HEK293 (cell line): ENCODE results near the gene ZNF609.

Experiments
- CTCF ChIA-PET: fragments of 350-600 bp; formaldehyde crosslinking; extraction: SDS; loops from one replicate; lab custom pipeline; 2021; ENCODE audit warnings: antibody characterized with exemption; lab: Yijun Ruan, JAX
- POLR2A ChIA-PET: fragments of 300-600 bp; formaldehyde crosslinking; extraction: SDS; loops from one replicate; lab custom pipeline; 2020; ENCODE audit warnings: antibody characterized with exemption, inconsistent platforms; lab: Yijun Ruan, JAX
- H3K27ac ChIP-seq: fragments of 200-500 bp; sonication (Bioruptor generic); 2 replicates; pipeline ENCODE4 v1.5.1; 2014; ENCODE audit warnings: low read depth, low read length, control low read depth, inconsistent platforms; ENCODE audit errors: extremely low read depth
- H3K36me3 ChIP-seq, 2 experiments: fragments of 200-500 bp in 1 of 2; sonication (Bioruptor generic) in 1 of 2; 1 replicate in 1 of 2; 2 replicates in 1 of 2; pipeline ENCODE4 v1.5.1; 2014 to 2017; ENCODE audit warnings: inconsistent platforms in 2 of 2, low read length in 2 of 2; ENCODE audit not compliant: control insufficient read depth in 2 of 2, insufficient read depth in 1 of 2
- H3K4me1 ChIP-seq: fragments of 200-500 bp; sonication (Bioruptor generic); 2 replicates; pipeline ENCODE4 v1.5.1; 2014; ENCODE audit warnings: mild to moderate bottlenecking, low read length, inconsistent platforms; ENCODE audit not compliant: control insufficient read depth, insufficient read depth
- H3K4me3 ChIP-seq: 2 replicates; pipeline ENCODE4 v1.5.1; 2011; ENCODE audit warnings: low read depth, mild to moderate bottlenecking, control low read depth, low read length, moderate library complexity
- H3K9me3 ChIP-seq: fragments of 200-500 bp; sonication (Bioruptor generic); 2 replicates; pipeline ENCODE4 v1.5.1; 2014; ENCODE audit warnings: low read depth, low read length, inconsistent platforms; ENCODE audit not compliant: control insufficient read depth, insufficient read depth
- GLIS2 ChIP-seq: fragments of 450-650 bp; formaldehyde crosslinking; IDR thresholded peaks from 2 replicates; pipeline ENCODE4 v1.5.1; 2016; ENCODE audit warnings: missing biosample characterization, missing genetic modification characterization
- OSR2 ChIP-seq: fragments of 450-650 bp; formaldehyde crosslinking; IDR thresholded peaks from 2 replicates; pipeline ENCODE4 v1.5.1; 2016; ENCODE audit warnings: missing biosample characterization, missing genetic modification characterization
- SCRT1 ChIP-seq: fragments of 450-650 bp; formaldehyde crosslinking; IDR thresholded peaks from 2 replicates; pipeline ENCODE4 v1.5.1; 2016; ENCODE audit warnings: missing biosample characterization, missing genetic modification characterization, borderline replicate concordance
- SP7 ChIP-seq: fragments of 450-650 bp; formaldehyde crosslinking; IDR thresholded peaks from 2 replicates; pipeline ENCODE4 v1.5.1; 2016; ENCODE audit warnings: missing biosample characterization, missing genetic modification characterization
- ZBTB17 ChIP-seq: fragments of 450-650 bp; formaldehyde crosslinking; IDR thresholded peaks from 2 replicates; pipeline ENCODE4 v1.5.1; 2016; ENCODE audit warnings: missing biosample characterization, missing genetic modification characterization
- ZBTB20 ChIP-seq: fragments of 450-650 bp; formaldehyde crosslinking; IDR thresholded peaks from 2 replicates; pipeline ENCODE4 v1.5.1; 2016; ENCODE audit warnings: missing biosample characterization, missing genetic modification characterization
- ZFP3 ChIP-seq: fragments of 450-650 bp; formaldehyde crosslinking; IDR thresholded peaks from 2 replicates; pipeline ENCODE4 v1.5.1; 2016; ENCODE audit warnings: low read depth, missing biosample characterization, missing genetic modification characterization
- ZIC2 ChIP-seq: fragments of 450-650 bp; formaldehyde crosslinking; IDR thresholded peaks from 2 replicates; pipeline ENCODE4 v1.5.1; 2016; ENCODE audit warnings: missing biosample characterization, missing genetic modification characterization
- ZNF138 ChIP-seq: fragments of 450-650 bp; formaldehyde crosslinking; IDR thresholded peaks from 2 replicates; pipeline ENCODE4 v1.5.1; 2016; ENCODE audit warnings: missing biosample characterization, missing genetic modification characterization, borderline replicate concordance
- ZNF302 ChIP-seq: fragments of 450-650 bp; formaldehyde crosslinking; IDR thresholded peaks from 2 replicates; pipeline ENCODE4 v1.5.1; 2016; ENCODE audit warnings: missing biosample characterization, missing genetic modification characterization, low read depth
- ZNF311 ChIP-seq: fragments of 450-650 bp; formaldehyde crosslinking; IDR thresholded peaks from 2 replicates; pipeline ENCODE4 v1.5.1; 2017; ENCODE audit warnings: missing biosample characterization, missing genetic modification characterization, borderline replicate concordance
- ZNF335 ChIP-seq: fragments of 450-650 bp; formaldehyde crosslinking; conservative IDR thresholded peaks from 2 replicates; pipeline ENCODE4 v1.5.1; 2016; ENCODE audit warnings: missing biosample characterization, missing genetic modification characterization
- ZNF341 ChIP-seq: fragments of 450-650 bp; formaldehyde crosslinking; IDR thresholded peaks from 2 replicates; pipeline ENCODE4; 2016; ENCODE audit warnings: low read depth, missing biosample characterization, missing genetic modification characterization
- ZNF394 ChIP-seq: fragments of 450-650 bp; formaldehyde crosslinking; IDR thresholded peaks from 2 replicates; pipeline ENCODE4 v1.5.1; 2016; ENCODE audit warnings: missing biosample characterization, missing genetic modification characterization, mild to moderate bottlenecking, moderate library complexity, borderline replicate concordance
- ZNF426 ChIP-seq: fragments of 450-650 bp; formaldehyde crosslinking; IDR thresholded peaks from 2 replicates; pipeline ENCODE4 v1.5.1; 2017; ENCODE audit warnings: missing biosample characterization, missing genetic modification characterization, mild to moderate bottlenecking, inconsistent platforms, moderate library complexity
- ZNF510 ChIP-seq: fragments of 450-650 bp; formaldehyde crosslinking; IDR thresholded peaks from 2 replicates; pipeline ENCODE4 v1.5.1; 2018; ENCODE audit warnings: mild to moderate bottlenecking, missing genetic modification characterization, missing biosample characterization; ENCODE audit not compliant: insufficient replicate concordance
- ZNF610 ChIP-seq: fragments of 450-650 bp; formaldehyde crosslinking; IDR thresholded peaks from 2 replicates; pipeline ENCODE4 v1.5.1; 2016; ENCODE audit warnings: missing biosample characterization, missing genetic modification characterization, borderline replicate concordance
- ZNF623 ChIP-seq: fragments of 450-650 bp; formaldehyde crosslinking; IDR thresholded peaks from 2 replicates; pipeline ENCODE4 v1.5.1; 2016; ENCODE audit warnings: missing biosample characterization, missing genetic modification characterization
- ZNF658 ChIP-seq: fragments of 450-650 bp; formaldehyde crosslinking; IDR thresholded peaks from 2 replicates; pipeline ENCODE4; 2016; ENCODE audit warnings: missing biosample characterization, missing genetic modification characterization
- ZNF660 ChIP-seq: fragments of 450-650 bp; IDR thresholded peaks from 2 replicates; pipeline ENCODE4 v1.5.1; 2018; ENCODE audit warnings: missing biosample characterization, mild to moderate bottlenecking, missing genetic modification characterization
- ZNF670 ChIP-seq: fragments of 450-650 bp; formaldehyde crosslinking; IDR thresholded peaks from 2 replicates; pipeline ENCODE4 v1.5.1; 2016; ENCODE audit warnings: missing biosample characterization, missing genetic modification characterization, low read depth
- ZNF704 ChIP-seq: fragments of 450-650 bp; formaldehyde crosslinking; IDR thresholded peaks from 2 replicates; pipeline ENCODE4 v1.5.1; 2016; ENCODE audit warnings: missing biosample characterization, missing genetic modification characterization
- ZNF792 ChIP-seq: fragments of 450-650 bp; formaldehyde crosslinking; IDR thresholded peaks from 2 replicates; pipeline ENCODE4 v1.5.1; 2016; ENCODE audit warnings: missing biosample characterization, missing genetic modification characterization
- TF ChIP-seq, protein P1 (sequence below): fragments of 450-650 bp; formaldehyde crosslinking; IDR thresholded peaks from 2 replicates; pipeline ENCODE4 v1.5.1; 2016; ENCODE audit warnings: missing biosample characterization, missing genetic modification characterization
- TF ChIP-seq, protein P2 (sequence below): fragments of 450-650 bp; formaldehyde crosslinking; IDR thresholded peaks from 2 replicates; pipeline ENCODE4 v1.5.1; 2016; ENCODE audit warnings: missing biosample characterization, missing genetic modification characterization
- TF ChIP-seq, protein P3 (sequence below): IDR thresholded peaks from 2 replicates; pipeline ENCODE4 v1.6.1; 2011; ENCODE audit warnings: mild to moderate bottlenecking, low read depth, low read length, borderline replicate concordance
- TF ChIP-seq, protein P4 (sequence below): fragments of 450-650 bp; formaldehyde crosslinking; IDR thresholded peaks from 2 replicates; pipeline ENCODE4 v1.5.1; 2016; ENCODE audit warnings: missing biosample characterization, missing genetic modification characterization

The ZNF609 gene

GRCh38 chr15:64460724-64461720 lies 644 bp downstream of the ZNF609 start (continued):
- TF ChIP-seq ZNF660 (tag by site-specific recombination) (0 out of 2 replicates have a peak, but pooled peaks have one; percentile 11), ZNF792 (tag by site-specific recombination) (no peak), GLIS2 (tag by site-specific recombination) (no peak), SP7 (peak; percentile 28), ZNF311 (tag by site-specific recombination) (no peak), SCRT1 (tag by site-specific recombination) (no peak), ZBTB20 (tag by site-specific recombination) (peak; percentile 55), ZNF670 (no peak), ZNF394 (tag by site-specific recombination) (peak; percentile 77; the same call in 1 of the 2 replicates), ZFP3 (tag by site-specific recombination) (no peak), ZNF426 (tag by site-specific recombination) (no peak), ZNF610 (tag by site-specific recombination) (no peak), ZIC2 (tag by site-specific recombination) (no peak), ZNF335 (peak; percentile 49)
- TF ChIP-seq, protein P1, sequence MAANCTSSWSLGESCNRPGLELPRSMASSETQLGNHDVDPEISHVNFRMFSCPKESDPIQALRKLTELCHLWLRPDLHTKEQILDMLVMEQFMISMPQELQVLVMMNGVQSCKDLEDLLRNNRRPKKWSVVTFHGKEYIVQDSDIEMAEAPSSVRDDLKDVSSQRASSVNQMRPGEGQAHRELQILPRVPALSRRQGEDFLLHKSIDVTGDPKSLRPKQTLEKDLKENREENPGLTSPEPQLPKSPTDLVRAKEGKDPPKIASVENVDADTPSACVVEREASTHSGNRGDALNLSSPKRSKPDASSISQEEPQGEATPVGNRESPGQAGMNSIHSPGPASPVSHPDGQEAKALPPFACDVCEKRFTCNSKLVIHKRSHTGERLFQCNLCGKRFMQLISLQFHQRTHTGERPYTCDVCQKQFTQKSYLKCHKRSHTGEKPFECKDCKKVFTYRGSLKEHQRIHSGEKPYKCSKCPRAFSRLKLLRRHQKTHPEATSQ (tag by site-specific recombination): no peak

- peak overlapping the region; percentile 39 for H3K27ac ChIP-seq
- peaks cover 19% of the 10 kb centered on the region for H3K4me1 ChIP-seq
- CTCF ChIA-PET: interaction anchor here (0.7 kb wide), 1 partner anchor 73 kb away, joined by 3 read pairs; no protein-coding TSS in a partner anchor
- POLR2A ChIA-PET: no interaction called here
- peak overlapping the region; percentile 58 for H3K4me3 ChIP-seq
- H3K9me3 ChIP-seq: no peaks in the 10 kb centered on the region
- no peaks in the 10 kb centered on the region; a peak in 1 of 3 replicates for H3K36me3 ChIP-seq
- TF ChIP-seq ZNF510 (tag by site-specific recombination) (no peak), ZBTB17 (tag by site-specific recombination) (peak; percentile 44; the same call in 1 of the 2 replicates), ZFP3 (tag by site-specific recombination) (no peak), OSR2 (tag by site-specific recombination) (0 out of 2 replicates have a peak, but pooled peaks have one; percentile 24), ZNF335 (0 out of 2 replicates have a peak, but pooled peaks have one; percentile 5), ZNF658 (tag by site-specific recombination) (no peak), ZNF704 (tag by site-specific recombination) (no peak), ZNF138 (tag by site-specific recombination) (no peak), ZNF302 (tag by site-specific recombination) (no peak), ZIC2 (tag by site-specific recombination) (0 out of 2 replicates have a peak, but pooled peaks have one; percentile 15), ZNF341 (tag by site-specific recombination) (peak; percentile 86), ZNF623 (tag by site-specific recombination) (no peak)
- TF ChIP-seq, protein P2, sequence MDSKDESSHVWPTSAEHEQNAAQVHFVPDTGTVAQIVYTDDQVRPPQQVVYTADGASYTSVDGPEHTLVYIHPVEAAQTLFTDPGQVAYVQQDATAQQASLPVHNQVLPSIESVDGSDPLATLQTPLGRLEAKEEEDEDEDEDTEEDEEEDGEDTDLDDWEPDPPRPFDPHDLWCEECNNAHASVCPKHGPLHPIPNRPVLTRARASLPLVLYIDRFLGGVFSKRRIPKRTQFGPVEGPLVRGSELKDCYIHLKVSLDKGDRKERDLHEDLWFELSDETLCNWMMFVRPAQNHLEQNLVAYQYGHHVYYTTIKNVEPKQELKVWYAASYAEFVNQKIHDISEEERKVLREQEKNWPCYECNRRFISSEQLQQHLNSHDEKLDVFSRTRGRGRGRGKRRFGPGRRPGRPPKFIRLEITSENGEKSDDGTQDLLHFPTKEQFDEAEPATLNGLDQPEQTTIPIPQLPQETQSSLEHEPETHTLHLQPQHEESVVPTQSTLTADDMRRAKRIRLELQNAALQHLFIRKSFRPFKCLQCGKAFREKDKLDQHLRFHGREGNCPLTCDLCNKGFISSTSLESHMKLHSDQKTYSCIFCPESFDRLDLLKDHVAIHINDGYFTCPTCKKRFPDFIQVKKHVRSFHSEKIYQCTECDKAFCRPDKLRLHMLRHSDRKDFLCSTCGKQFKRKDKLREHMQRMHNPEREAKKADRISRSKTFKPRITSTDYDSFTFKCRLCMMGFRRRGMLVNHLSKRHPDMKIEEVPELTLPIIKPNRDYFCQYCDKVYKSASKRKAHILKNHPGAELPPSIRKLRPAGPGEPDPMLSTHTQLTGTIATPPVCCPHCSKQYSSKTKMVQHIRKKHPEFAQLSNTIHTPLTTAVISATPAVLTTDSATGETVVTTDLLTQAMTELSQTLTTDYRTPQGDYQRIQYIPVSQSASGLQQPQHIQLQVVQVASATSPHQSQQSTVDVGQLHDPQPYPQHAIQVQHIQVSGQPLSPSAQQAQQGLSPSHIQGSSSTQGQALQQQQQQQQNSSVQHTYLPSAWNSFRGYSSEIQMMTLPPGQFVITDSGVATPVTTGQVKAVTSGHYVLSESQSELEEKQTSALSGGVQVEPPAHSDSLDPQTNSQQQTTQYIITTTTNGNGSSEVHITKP (tag by site-specific recombination): no peak
- TF ChIP-seq, protein P3, sequence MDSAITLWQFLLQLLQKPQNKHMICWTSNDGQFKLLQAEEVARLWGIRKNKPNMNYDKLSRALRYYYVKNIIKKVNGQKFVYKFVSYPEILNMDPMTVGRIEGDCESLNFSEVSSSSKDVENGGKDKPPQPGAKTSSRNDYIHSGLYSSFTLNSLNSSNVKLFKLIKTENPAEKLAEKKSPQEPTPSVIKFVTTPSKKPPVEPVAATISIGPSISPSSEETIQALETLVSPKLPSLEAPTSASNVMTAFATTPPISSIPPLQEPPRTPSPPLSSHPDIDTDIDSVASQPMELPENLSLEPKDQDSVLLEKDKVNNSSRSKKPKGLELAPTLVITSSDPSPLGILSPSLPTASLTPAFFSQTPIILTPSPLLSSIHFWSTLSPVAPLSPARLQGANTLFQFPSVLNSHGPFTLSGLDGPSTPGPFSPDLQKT: no peak
- TF ChIP-seq, protein P4, sequence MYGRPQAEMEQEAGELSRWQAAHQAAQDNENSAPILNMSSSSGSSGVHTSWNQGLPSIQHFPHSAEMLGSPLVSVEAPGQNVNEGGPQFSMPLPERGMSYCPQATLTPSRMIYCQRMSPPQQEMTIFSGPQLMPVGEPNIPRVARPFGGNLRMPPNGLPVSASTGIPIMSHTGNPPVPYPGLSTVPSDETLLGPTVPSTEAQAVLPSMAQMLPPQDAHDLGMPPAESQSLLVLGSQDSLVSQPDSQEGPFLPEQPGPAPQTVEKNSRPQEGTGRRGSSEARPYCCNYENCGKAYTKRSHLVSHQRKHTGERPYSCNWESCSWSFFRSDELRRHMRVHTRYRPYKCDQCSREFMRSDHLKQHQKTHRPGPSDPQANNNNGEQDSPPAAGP (tag by site-specific recombination): 0 out of 2 replicates have a peak, but pooled peaks have one; percentile 19
Observed at GRCh38 chr15:64461721-64462162, 1.4 kb downstream of the ZNF609 start.
